Glutamatergic neuron (in vitro differentiated cells): ENCODE results near the gene SMOC2. TPM values are rescaled to one million over a fixed set of nuclear protein-coding genes. Genes with fewer than 3 reads are reported as not detected.

Source experiments
- DNase-seq: peaks from one replicate; pipeline ENCODE4 v3.0.0; 2022
- H3K27ac Mint-ChIP-seq: one replicate; pipeline ENCODE4 v1.8.0; 2020; ENCODE audit warnings: mild to moderate bottlenecking, mixed read lengths, inconsistent platforms; ENCODE audit not compliant: unreplicated experiment
- H3K27me3 Mint-ChIP-seq: one replicate; pipeline ENCODE4 v1.8.0; 2020; ENCODE audit warnings: mild to moderate bottlenecking, moderate library complexity, mixed read lengths, inconsistent platforms; ENCODE audit not compliant: unreplicated experiment
- H3K36me3 Mint-ChIP-seq: one replicate; pipeline ENCODE4 v1.8.0; 2020; ENCODE audit warnings: mild to moderate bottlenecking, mixed read lengths, inconsistent platforms; ENCODE audit not compliant: unreplicated experiment
- H3K4me1 Mint-ChIP-seq: one replicate; pipeline ENCODE4 v1.8.0; 2020; ENCODE audit warnings: mild to moderate bottlenecking, low read depth, mixed read lengths, inconsistent platforms; ENCODE audit not compliant: unreplicated experiment
- H3K4me3 Mint-ChIP-seq: one replicate; pipeline ENCODE4 v1.8.0; 2020; ENCODE audit warnings: mild to moderate bottlenecking, mixed read lengths, inconsistent platforms; ENCODE audit not compliant: unreplicated experiment
- H3K9me3 Mint-ChIP-seq: one replicate; pipeline ENCODE4 v1.8.0; 2020; ENCODE audit warnings: mild to moderate bottlenecking, moderate library complexity, mixed read lengths, inconsistent platforms; ENCODE audit not compliant: unreplicated experiment
- CTCF ChIP-seq: fragments of 200-600 bp; sonication (generic); IDR thresholded peaks from one replicate; pipeline ENCODE4 v1.5.0; 2021; ENCODE audit not compliant: partially characterized antibody, unreplicated experiment
- total RNA-seq: library from RNA; stranded (reverse); fragmentation: NEBNext Ultra II Directional; extraction: Animal tissue kit (Norgen Biotek cat#: 25700); gene quantifications from one replicate; pipeline ENCODE4 v1.2.1, GENCODE V29; 2021; ENCODE audit not compliant: unreplicated experiment

SMOC2 gene
- total RNA-seq, 1 donor from 2014 or later: 0.44 TPM

GRCh38 chr6:168686029-168686738, 245.2 kb downstream of the SMOC2 start:
- no peaks in the 10 kb centered on the region for H3K36me3 Mint-ChIP-seq
- no peak overlapping the region for H3K27ac Mint-ChIP-seq
- no peak for DNase-seq
- peaks cover 2% of the 10 kb centered on the region for H3K27me3 Mint-ChIP-seq
- H3K4me3 Mint-ChIP-seq: no peak overlapping the region
- peaks cover 16% of the 10 kb centered on the region for H3K4me1 Mint-ChIP-seq
- peaks cover 5% of the 10 kb centered on the region for H3K9me3 Mint-ChIP-seq
- TF ChIP-seq CTCF: no peak

GRCh38 chr6:168686831-168687730, 246.1 kb downstream of the SMOC2 start:
- peaks cover 5% of the 10 kb centered on the region for H3K9me3 Mint-ChIP-seq
- H3K27me3 Mint-ChIP-seq: peaks cover 2% of the 10 kb centered on the region
- H3K27ac Mint-ChIP-seq: no peak overlapping the region
- no peaks in the 10 kb centered on the region for H3K36me3 Mint-ChIP-seq
- H3K4me1 Mint-ChIP-seq: peaks cover 16% of the 10 kb centered on the region
- DNase-seq: no peak
- no peak overlapping the region for H3K4me3 Mint-ChIP-seq
- TF ChIP-seq CTCF: no peak

- H3K27me3 Mint-ChIP-seq: peaks cover 1% of the 10 kb centered on the region
- no peak for TF ChIP-seq CTCF
- H3K4me1 Mint-ChIP-seq: peaks cover 3% of the 10 kb centered on the region
- no peaks in the 10 kb centered on the region for H3K36me3 Mint-ChIP-seq
- no peak overlapping the region for H3K27ac Mint-ChIP-seq
- no peak overlapping the region for H3K4me3 Mint-ChIP-seq
- no peak for DNase-seq
- no peaks in the 10 kb centered on the region for H3K9me3 Mint-ChIP-seq
Observed at GRCh38 chr6:168690271-168690670, 249.3 kb downstream of the SMOC2 start.

GRCh38 chr6:168691774-168692173, 250.8 kb downstream of the SMOC2 start:
- Mint-ChIP-seq H3K36me3 (no peaks in the 10 kb centered on the region), H3K4me3 (no peak overlapping the region), H3K4me1 (peaks cover 3% of the 10 kb centered on the region), H3K9me3 (no peaks in the 10 kb centered on the region), H3K27ac (no peak overlapping the region), H3K27me3 (peaks cover 1% of the 10 kb centered on the region)
- TF ChIP-seq CTCF: no peak
- no peak for DNase-seq
